ENCODE measurements around the gene GAD2. TPM values are rescaled to one million over a fixed set of nuclear protein-coding genes. Genes with fewer than 3 reads are reported as not detected.

Gene GAD2
- total and polyA plus RNA-seq, 4 donors, result not detected

DNA sequence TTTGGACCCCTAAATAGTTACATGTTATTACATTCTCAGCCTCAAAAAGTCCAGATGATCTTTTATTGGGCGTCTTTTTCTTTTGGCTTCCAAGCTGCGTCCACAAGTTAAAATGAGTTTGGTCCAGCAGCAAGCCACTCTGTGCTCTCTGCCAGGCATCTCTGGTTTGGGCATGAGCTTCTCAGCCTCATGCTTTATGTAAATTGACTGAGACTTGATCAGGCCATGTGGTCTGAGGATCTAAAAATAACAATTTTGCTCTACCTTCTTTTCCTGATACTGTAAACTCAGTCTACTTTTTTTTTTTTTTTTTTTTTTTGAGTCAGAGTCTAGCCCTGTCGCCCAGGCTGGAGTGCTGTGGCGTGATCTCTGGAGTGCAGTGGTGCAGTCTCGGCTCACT lies 15.6 kb downstream of the GAD2 start:
- no peaks in the 10 kb centered on the region for H3K36me3 ChIP-seq (ENCODE audit: control insufficient read depth in 4 of 4, insufficient read depth in 4 of 4, low read length in 4 of 4)
- H3K9me3 ChIP-seq (ENCODE audit: control insufficient read depth in 4 of 4, insufficient read depth in 3 of 4, low read length in 3 of 4), result no peaks in the 10 kb centered on the region
- no peaks in the 10 kb centered on the region for H3K4me1 ChIP-seq (ENCODE audit: control insufficient read depth in 5 of 5, insufficient read depth in 5 of 5, low read length in 5 of 5)
- DNase-seq (no peak), ATAC-seq (ENCODE audit: insufficient read depth, low FRiP score) (no peak)
- H3K4me3 ChIP-seq, result no peak overlapping the region
- no peak overlapping the region for H3K9ac ChIP-seq (ENCODE audit: insufficient read depth in 1 of 2, low read length in 2 of 2)
- H3K27ac ChIP-seq (ENCODE audit: low read depth in 1 of 2, low read length in 1 of 2), result no peak overlapping the region
- WGBS, 2 donors, result 92 to 96% methylated on average over 5 of the region's 5 CpGs
- H3K27me3 ChIP-seq (ENCODE audit: control insufficient read depth in 3 of 3, insufficient read depth in 3 of 3, low read length in 2 of 3), result peaks cover 0 to 15% (median 0%) of the 10 kb centered on the region in 3 donors
- TF ChIP-seq CTCF (IDR thresholded peaks at IDR 0.05; ENCODE audit: control extremely low read depth, extremely low read depth), result no peak

GRCh38 chr10:26235761-26236160 lies 19.2 kb downstream of the GAD2 start:
- no peak for TF ChIP-seq CTCF (IDR thresholded peaks at IDR 0.05; ENCODE audit: control extremely low read depth, extremely low read depth)
- Histone ChIP-seq H3K27ac (ENCODE audit: low read depth in 1 of 2, low read length in 1 of 2) (no peak overlapping the region), H3K9me3 (ENCODE audit: control insufficient read depth in 4 of 4, insufficient read depth in 3 of 4, low read length in 3 of 4) (no peaks in the 10 kb centered on the region), H3K4me3 (no peak overlapping the region), H3K4me1 (ENCODE audit: control insufficient read depth in 5 of 5, insufficient read depth in 5 of 5, low read length in 5 of 5) (no peaks in the 10 kb centered on the region), H3K9ac (ENCODE audit: insufficient read depth in 1 of 2, low read length in 2 of 2) (no peak overlapping the region), H3K36me3 (ENCODE audit: control insufficient read depth in 4 of 4, insufficient read depth in 4 of 4, low read length in 4 of 4) (no peaks in the 10 kb centered on the region), H3K27me3 (ENCODE audit: control insufficient read depth in 3 of 3, insufficient read depth in 3 of 3, low read length in 2 of 3) (no peaks in the 10 kb centered on the region)
- ATAC-seq (ENCODE audit: insufficient read depth, low FRiP score), result no peak
- DNase-seq, result no peak
- 87 to 89% methylated on average over 6 of the region's 6 CpGs for WGBS, 2 donors

- Histone ChIP-seq H3K36me3 (ENCODE audit: control insufficient read depth in 4 of 4, insufficient read depth in 4 of 4, low read length in 4 of 4) (no peaks in the 10 kb centered on the region), H3K9ac (ENCODE audit: insufficient read depth in 1 of 2, low read length in 2 of 2) (no peak overlapping the region), H3K9me3 (ENCODE audit: control insufficient read depth in 4 of 4, insufficient read depth in 3 of 4, low read length in 3 of 4) (no peaks in the 10 kb centered on the region), H3K27me3 (ENCODE audit: control insufficient read depth in 3 of 3, insufficient read depth in 3 of 3, low read length in 2 of 3) (no peaks in the 10 kb centered on the region), H3K4me1 (ENCODE audit: control insufficient read depth in 5 of 5, insufficient read depth in 5 of 5, low read length in 5 of 5) (no peaks in the 10 kb centered on the region), H3K27ac (ENCODE audit: low read depth in 1 of 2, low read length in 1 of 2) (no peak overlapping the region), H3K4me3 (no peak overlapping the region)
- ATAC-seq (ENCODE audit: insufficient read depth, low FRiP score) (no peak), DNase-seq (no peak)
- WGBS, 2 donors, result 47 to 86% methylated on average over 2 of the region's 2 CpGs
- TF ChIP-seq CTCF (IDR thresholded peaks at IDR 0.05; ENCODE audit: control extremely low read depth, extremely low read depth), result no peak
Observed at GRCh38 chr10:26238378-26238777, 21.8 kb downstream of the GAD2 start.

DNA sequence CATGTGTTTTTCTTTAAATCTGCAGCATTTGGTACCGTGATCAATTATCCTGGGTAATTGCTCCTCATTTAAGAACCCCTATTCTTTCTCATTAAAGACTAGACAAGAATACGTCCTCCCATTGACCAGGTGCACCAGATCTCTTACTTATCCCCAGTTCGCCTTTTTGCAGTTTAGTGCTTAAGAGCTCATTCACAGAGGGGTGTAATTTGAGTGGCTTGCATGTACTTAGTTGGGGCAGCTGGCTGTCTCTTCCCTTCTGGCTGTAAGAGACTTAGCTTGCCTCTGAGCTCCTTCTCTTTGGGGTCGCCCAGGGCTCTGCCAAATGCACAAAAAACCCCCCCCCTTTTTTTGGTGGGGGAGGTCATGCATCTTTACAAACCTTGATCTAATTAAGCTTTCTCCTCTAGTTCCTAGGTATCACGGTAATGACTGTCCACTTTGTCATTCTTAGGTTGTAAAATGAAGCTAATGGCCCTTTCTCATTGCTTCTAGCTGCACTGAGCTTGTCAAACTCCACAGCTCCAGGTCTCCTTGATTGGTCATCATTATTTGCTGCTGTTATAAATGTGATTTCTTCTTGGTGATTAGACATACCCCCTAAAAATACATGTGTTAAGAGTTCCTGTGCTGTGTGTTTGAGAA lies 26.3 kb downstream of the GAD2 start:
- whole genome bisulfite sequencing, 2 donors, result 34 to 38% methylated on average over 5 of the region's 5 CpGs
- Histone ChIP-seq H3K36me3 (ENCODE audit: control insufficient read depth in 4 of 4, insufficient read depth in 4 of 4, low read length in 4 of 4) (no peaks in the 10 kb centered on the region), H3K9me3 (ENCODE audit: control insufficient read depth in 4 of 4, insufficient read depth in 3 of 4, low read length in 3 of 4) (no peaks in the 10 kb centered on the region), H3K9ac (ENCODE audit: insufficient read depth in 1 of 2, low read length in 2 of 2) (no peak overlapping the region), H3K27ac (ENCODE audit: low read depth in 1 of 2, low read length in 1 of 2) (no peak overlapping the region), H3K27me3 (ENCODE audit: control insufficient read depth in 3 of 3, insufficient read depth in 3 of 3, low read length in 2 of 3) (no peaks in the 10 kb centered on the region), H3K4me1 (ENCODE audit: control insufficient read depth in 5 of 5, insufficient read depth in 5 of 5, low read length in 5 of 5) (no peaks in the 10 kb centered on the region), H3K4me3 (no peak overlapping the region)
- no peak for TF ChIP-seq CTCF (IDR thresholded peaks at IDR 0.05; ENCODE audit: control extremely low read depth, extremely low read depth)
- no peak for ATAC-seq (ENCODE audit: insufficient read depth, low FRiP score)
- DNase-seq, result no peak

Data from lung (tissue), 12 donors.